Astrocyte (in vitro differentiated cells and primary cell): ENCODE measurements around the gene MT1M. TPM values are rescaled to one million over a fixed set of nuclear protein-coding genes. Genes with fewer than 3 reads are reported as not detected.

ENCODE experiments used
- DNase-seq: peaks from one replicate; pipeline ENCODE4 v3.0.0-alpha.2; 2010; ENCODE audit warnings: low read depth
- FAIRE-seq: peaks from 2 replicates; lab custom pipeline; 2011; peaks lifted over from hg19 to GRCh38; lab: Jason Lieb, UNC
- H2AFZ ChIP-seq: 2 replicates; pipeline ENCODE4 v1.6.0; 2012; ENCODE audit warnings: low read depth, low read length, inconsistent platforms
- H3K27ac ChIP-seq: 2 replicates; pipeline ENCODE4 v1.5.1; 2011; ENCODE audit warnings: low read depth, low read length, inconsistent platforms
- H3K27me3 ChIP-seq: 2 replicates; pipeline ENCODE4 v1.6.0; 2011; ENCODE audit warnings: low read length, inconsistent platforms; ENCODE audit not compliant: insufficient read depth
- H3K36me3 ChIP-seq: 2 replicates; pipeline ENCODE4 v1.5.1; 2011; ENCODE audit warnings: low read length, inconsistent platforms; ENCODE audit not compliant: insufficient read depth
- H3K4me1 ChIP-seq: 2 replicates; pipeline ENCODE4 v1.5.1; 2011; ENCODE audit warnings: low read length, inconsistent platforms; ENCODE audit not compliant: insufficient read depth
- H3K4me2 ChIP-seq: 2 replicates; pipeline ENCODE4 v1.6.0; 2012; ENCODE audit warnings: low read length, inconsistent platforms
- H3K4me3 ChIP-seq: 2 replicates; pipeline ENCODE4 v1.5.1; 2011; ENCODE audit warnings: low read depth, mild to moderate bottlenecking, low read length, inconsistent platforms; ENCODE audit not compliant: insufficient read depth
- H3K79me2 ChIP-seq: 2 replicates; pipeline ENCODE4 v1.6.0; 2012; ENCODE audit warnings: mild to moderate bottlenecking, low read length, inconsistent platforms; ENCODE audit not compliant: insufficient read depth
- H3K9ac ChIP-seq: 2 replicates; pipeline ENCODE4 v1.6.0; 2012; ENCODE audit warnings: mild to moderate bottlenecking, low read length, inconsistent platforms
- H3K9me3 ChIP-seq: 2 replicates; pipeline ENCODE4 v1.5.1; 2012; ENCODE audit warnings: low read depth, mild to moderate bottlenecking, low read length, inconsistent platforms; ENCODE audit not compliant: insufficient read depth
- H4K20me1 ChIP-seq: 2 replicates; pipeline ENCODE4 v1.6.0; 2012; ENCODE audit warnings: low read length, inconsistent platforms; ENCODE audit not compliant: insufficient read depth
- H3K27ac Mint-ChIP-seq: one replicate; pipeline ENCODE4 v1.8.0; 2021; ENCODE audit warnings: mild to moderate bottlenecking, mixed read lengths; ENCODE audit not compliant: unreplicated experiment
- H3K27me3 Mint-ChIP-seq: one replicate; pipeline ENCODE4 v1.8.0; 2021; ENCODE audit warnings: low read depth, mixed read lengths; ENCODE audit not compliant: unreplicated experiment
- H3K36me3 Mint-ChIP-seq: one replicate; pipeline ENCODE4 v1.8.0; 2021; ENCODE audit warnings: low read depth, mixed read lengths; ENCODE audit not compliant: unreplicated experiment
- H3K4me1 Mint-ChIP-seq: one replicate; pipeline ENCODE4 v1.8.0; 2021; ENCODE audit warnings: low read depth, mixed read lengths; ENCODE audit not compliant: unreplicated experiment
- H3K4me3 Mint-ChIP-seq: one replicate; pipeline ENCODE4 v1.8.0; 2021; ENCODE audit warnings: mild to moderate bottlenecking, moderate library complexity, mixed read lengths; ENCODE audit not compliant: unreplicated experiment
- H3K9me3 Mint-ChIP-seq: one replicate; pipeline ENCODE4 v1.8.0; 2021; ENCODE audit warnings: mild to moderate bottlenecking, mixed read lengths; ENCODE audit not compliant: unreplicated experiment
- EZH2 ChIP-seq: IDR thresholded peaks from 2 replicates; pipeline ENCODE4 v1.6.1; 2012; ENCODE audit warnings: mild to moderate bottlenecking, low read length, inconsistent platforms; ENCODE audit not compliant: insufficient read depth
- total RNA-seq: library from RNA; stranded (reverse); gene quantifications from 2 replicates; pipeline ENCODE4 v1.2.1, GENCODE V29; 2021
- TF ChIP-seq, protein P1 (sequence below): IDR thresholded peaks from 2 replicates; pipeline ENCODE4 v1.5.1; 2011; ENCODE audit warnings: low read depth, mild to moderate bottlenecking, inconsistent platforms, low read length, moderate library complexity; ENCODE audit not compliant: insufficient read depth

MT1M gene
- total RNA-seq, 1 donor from 2014 or later, result not detected

DNA sequence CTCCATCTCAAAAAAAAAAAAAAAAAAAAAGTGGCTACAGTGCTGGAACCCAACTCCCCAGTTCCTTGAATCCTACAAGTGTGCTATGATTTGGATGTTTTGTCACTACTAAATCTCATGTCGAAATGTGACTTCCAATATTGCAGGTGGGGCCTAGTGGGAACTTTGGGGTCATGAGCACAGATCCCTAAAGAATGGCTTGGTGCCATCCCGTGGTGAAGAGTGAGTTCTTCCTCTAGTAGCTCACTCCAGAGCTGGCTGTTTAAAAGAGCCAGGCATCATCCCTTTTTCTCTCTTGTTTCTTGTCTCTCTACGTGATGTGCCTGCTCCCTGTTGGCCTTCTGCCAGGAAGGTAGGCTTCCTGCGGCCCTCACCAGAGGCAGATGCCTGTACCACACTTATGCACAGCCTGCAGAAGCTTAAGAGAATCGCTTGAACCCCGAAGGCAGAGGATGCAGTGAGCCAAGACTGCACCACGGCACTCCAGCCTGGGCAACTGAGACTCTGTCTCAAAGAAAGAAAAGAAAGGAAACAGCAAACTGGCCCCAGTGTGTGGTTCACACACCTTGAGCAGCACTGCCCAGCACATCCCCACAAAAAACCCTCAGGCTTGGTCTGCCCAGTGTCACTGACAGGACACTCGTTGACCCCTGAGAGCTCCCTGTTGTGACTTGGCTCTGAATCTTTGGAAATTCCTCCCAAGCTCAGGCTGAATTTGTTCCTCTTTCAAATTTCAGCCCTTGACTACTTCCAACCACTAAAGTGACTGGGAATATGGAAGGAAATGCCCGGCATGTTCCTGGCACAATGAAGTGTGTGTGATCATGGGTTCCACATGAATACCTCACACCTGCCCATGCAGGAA lies 3.7 kb upstream of the MT1M start:
- no peaks in the 10 kb centered on the region for H3K9me3 ChIP-seq
- peaks cover 9% of the 10 kb centered on the region for H3K4me1 Mint-ChIP-seq
- H4K20me1 ChIP-seq, result peaks cover 11% of the 10 kb centered on the region
- peaks cover 31% of the 10 kb centered on the region for H3K4me1 ChIP-seq
- H2AFZ ChIP-seq, result no peak overlapping the region
- no peak overlapping the region for H3K4me3 ChIP-seq
- H3K79me2 ChIP-seq, result peaks cover 20% of the 10 kb centered on the region
- H3K27ac Mint-ChIP-seq, result no peak overlapping the region
- H3K4me3 Mint-ChIP-seq, result no peak overlapping the region
- FAIRE-seq, result no peak
- peaks cover 26% of the 10 kb centered on the region for H3K27me3 ChIP-seq
- H3K27ac ChIP-seq, result no peak overlapping the region
- peaks cover 2% of the 10 kb centered on the region for H3K9me3 Mint-ChIP-seq
- H3K4me2 ChIP-seq, result no peak overlapping the region
- no peaks in the 10 kb centered on the region for H3K36me3 ChIP-seq
- no peak for TF ChIP-seq EZH2
- TF ChIP-seq, protein P1, sequence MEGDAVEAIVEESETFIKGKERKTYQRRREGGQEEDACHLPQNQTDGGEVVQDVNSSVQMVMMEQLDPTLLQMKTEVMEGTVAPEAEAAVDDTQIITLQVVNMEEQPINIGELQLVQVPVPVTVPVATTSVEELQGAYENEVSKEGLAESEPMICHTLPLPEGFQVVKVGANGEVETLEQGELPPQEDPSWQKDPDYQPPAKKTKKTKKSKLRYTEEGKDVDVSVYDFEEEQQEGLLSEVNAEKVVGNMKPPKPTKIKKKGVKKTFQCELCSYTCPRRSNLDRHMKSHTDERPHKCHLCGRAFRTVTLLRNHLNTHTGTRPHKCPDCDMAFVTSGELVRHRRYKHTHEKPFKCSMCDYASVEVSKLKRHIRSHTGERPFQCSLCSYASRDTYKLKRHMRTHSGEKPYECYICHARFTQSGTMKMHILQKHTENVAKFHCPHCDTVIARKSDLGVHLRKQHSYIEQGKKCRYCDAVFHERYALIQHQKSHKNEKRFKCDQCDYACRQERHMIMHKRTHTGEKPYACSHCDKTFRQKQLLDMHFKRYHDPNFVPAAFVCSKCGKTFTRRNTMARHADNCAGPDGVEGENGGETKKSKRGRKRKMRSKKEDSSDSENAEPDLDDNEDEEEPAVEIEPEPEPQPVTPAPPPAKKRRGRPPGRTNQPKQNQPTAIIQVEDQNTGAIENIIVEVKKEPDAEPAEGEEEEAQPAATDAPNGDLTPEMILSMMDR, result no peak
- H3K9ac ChIP-seq, result no peak overlapping the region
- peaks cover 56% of the 10 kb centered on the region for H3K27me3 Mint-ChIP-seq
- DNase-seq, result no peak
- H3K36me3 Mint-ChIP-seq, result peaks cover 2% of the 10 kb centered on the region

DNA sequence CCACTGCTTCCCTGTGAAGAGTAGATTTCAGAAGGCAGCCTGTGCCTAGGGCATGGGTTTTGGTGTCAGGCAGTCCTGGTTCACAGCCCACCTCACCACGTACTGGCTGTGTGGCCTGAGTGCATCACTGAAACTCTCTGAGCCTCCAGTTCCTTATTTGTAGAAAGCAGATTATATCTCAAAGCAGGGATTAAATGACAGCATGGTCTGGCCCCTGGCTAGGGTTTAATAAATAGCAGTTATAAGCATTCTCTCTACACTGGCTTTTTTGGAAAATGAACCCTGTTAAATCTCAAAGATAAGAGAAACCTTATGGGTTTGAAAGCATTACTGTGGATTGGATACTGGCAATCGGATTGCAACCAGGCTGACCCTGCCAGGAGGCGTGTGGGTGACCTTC lies 2.9 kb upstream of the MT1M start:
- H3K36me3 ChIP-seq, result no peaks in the 10 kb centered on the region
- peaks cover 61% of the 10 kb centered on the region for H3K27me3 Mint-ChIP-seq
- no peak for DNase-seq
- H3K4me1 ChIP-seq, result peaks cover 31% of the 10 kb centered on the region
- peaks cover 20% of the 10 kb centered on the region for H3K79me2 ChIP-seq
- FAIRE-seq, result no peak
- H4K20me1 ChIP-seq, result peaks cover 11% of the 10 kb centered on the region
- peaks cover 2% of the 10 kb centered on the region for H3K36me3 Mint-ChIP-seq
- no peaks in the 10 kb centered on the region for H3K9me3 ChIP-seq
- no peak overlapping the region for H3K27ac Mint-ChIP-seq
- no peak overlapping the region for H3K9ac ChIP-seq
- no peak overlapping the region for H3K27ac ChIP-seq
- TF ChIP-seq, protein P1, result no peak
- TF ChIP-seq EZH2, result no peak
- H3K4me2 ChIP-seq, result no peak overlapping the region
- peaks cover 34% of the 10 kb centered on the region for H3K27me3 ChIP-seq
- H3K4me1 Mint-ChIP-seq, result peaks cover 9% of the 10 kb centered on the region
- no peak overlapping the region for H3K4me3 Mint-ChIP-seq
- peaks cover 2% of the 10 kb centered on the region for H3K9me3 Mint-ChIP-seq
- no peak overlapping the region for H3K4me3 ChIP-seq
- no peak overlapping the region for H2AFZ ChIP-seq

DNA sequence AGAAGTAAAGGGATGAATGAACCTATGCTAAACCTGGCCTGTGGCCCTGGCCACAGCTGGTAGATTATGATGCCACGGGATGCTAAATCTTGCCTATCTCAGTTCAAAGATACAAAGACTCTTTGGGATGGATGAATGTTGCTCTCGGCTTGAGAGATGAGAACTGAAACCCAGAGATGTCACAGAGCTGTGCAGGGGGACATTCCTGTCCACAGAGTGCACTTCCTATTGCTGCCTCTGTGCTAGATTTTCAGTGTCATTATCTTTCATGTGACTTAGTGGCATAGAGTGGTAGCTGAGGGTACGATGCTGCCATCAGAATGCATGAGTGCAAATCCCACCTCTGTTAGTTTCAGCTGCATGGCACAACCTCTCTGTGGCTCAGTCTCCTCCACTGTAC lies 2.3 kb upstream of the MT1M start:
- no peak for DNase-seq
- no peak overlapping the region for H3K27ac ChIP-seq
- peaks cover 40% of the 10 kb centered on the region for H3K27me3 ChIP-seq
- no peak overlapping the region for H3K9ac ChIP-seq
- no peaks in the 10 kb centered on the region for H3K36me3 ChIP-seq
- H3K27ac Mint-ChIP-seq, result no peak overlapping the region
- peaks cover 63% of the 10 kb centered on the region for H3K27me3 Mint-ChIP-seq
- no peak for TF ChIP-seq EZH2
- TF ChIP-seq, protein P1, result no peak
- FAIRE-seq, result no peak
- no peaks in the 10 kb centered on the region for H3K36me3 Mint-ChIP-seq
- peaks cover 28% of the 10 kb centered on the region for H3K4me1 ChIP-seq
- H3K4me2 ChIP-seq, result no peak overlapping the region
- no peak overlapping the region for H3K4me3 ChIP-seq
- no peak overlapping the region for H3K4me3 Mint-ChIP-seq
- peaks cover 17% of the 10 kb centered on the region for H3K79me2 ChIP-seq
- peaks cover 13% of the 10 kb centered on the region for H3K4me1 Mint-ChIP-seq
- H4K20me1 ChIP-seq, result peaks cover 11% of the 10 kb centered on the region
- no peaks in the 10 kb centered on the region for H3K9me3 ChIP-seq
- no peak overlapping the region for H2AFZ ChIP-seq
- peaks cover 2% of the 10 kb centered on the region for H3K9me3 Mint-ChIP-seq
